Measurements from ENCODE around the gene SMIM20.
"Not testable (repeated sequence)": the region's sequence is repeated elsewhere in the genome, so short reads cannot be mapped to it uniquely, and the experiment has no call there.

SMIM20 gene

DNA sequence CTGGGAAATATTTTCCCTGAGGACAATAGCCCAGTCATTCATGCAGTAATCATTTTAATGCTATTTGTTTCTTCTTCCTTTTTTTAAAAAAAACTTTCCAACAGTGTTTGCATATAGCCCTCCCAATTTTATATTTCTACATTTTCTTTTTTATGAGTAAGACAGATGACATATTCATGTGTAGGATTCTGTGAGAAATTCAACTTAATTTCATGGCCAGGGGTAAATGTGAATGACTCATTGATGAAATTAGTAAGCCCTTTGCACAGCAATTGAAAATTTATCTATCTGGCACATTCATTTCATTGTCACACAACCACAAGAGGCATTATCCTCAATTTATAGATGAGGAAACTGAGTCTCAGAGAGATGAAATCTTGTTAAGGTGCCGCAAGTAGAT is 13.7 kb upstream of the SMIM20 start:
- Mint-ChIP-seq H3K27ac (no peak overlapping the region), H3K4me3 (no peak overlapping the region), H3K36me3 (ENCODE audit: low read depth) (no peaks in the 10 kb centered on the region), H3K9me3 (no peaks in the 10 kb centered on the region), H3K27me3 (ENCODE audit: low read depth) (peaks cover 5% of the 10 kb centered on the region), H3K4me1 (peaks cover 6% of the 10 kb centered on the region)
- TF ChIP-seq, protein P1, sequence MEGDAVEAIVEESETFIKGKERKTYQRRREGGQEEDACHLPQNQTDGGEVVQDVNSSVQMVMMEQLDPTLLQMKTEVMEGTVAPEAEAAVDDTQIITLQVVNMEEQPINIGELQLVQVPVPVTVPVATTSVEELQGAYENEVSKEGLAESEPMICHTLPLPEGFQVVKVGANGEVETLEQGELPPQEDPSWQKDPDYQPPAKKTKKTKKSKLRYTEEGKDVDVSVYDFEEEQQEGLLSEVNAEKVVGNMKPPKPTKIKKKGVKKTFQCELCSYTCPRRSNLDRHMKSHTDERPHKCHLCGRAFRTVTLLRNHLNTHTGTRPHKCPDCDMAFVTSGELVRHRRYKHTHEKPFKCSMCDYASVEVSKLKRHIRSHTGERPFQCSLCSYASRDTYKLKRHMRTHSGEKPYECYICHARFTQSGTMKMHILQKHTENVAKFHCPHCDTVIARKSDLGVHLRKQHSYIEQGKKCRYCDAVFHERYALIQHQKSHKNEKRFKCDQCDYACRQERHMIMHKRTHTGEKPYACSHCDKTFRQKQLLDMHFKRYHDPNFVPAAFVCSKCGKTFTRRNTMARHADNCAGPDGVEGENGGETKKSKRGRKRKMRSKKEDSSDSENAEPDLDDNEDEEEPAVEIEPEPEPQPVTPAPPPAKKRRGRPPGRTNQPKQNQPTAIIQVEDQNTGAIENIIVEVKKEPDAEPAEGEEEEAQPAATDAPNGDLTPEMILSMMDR (IDR thresholded peaks at IDR 0.05; ENCODE audit: unreplicated experiment in 3 of 3), result no peak

DNA sequence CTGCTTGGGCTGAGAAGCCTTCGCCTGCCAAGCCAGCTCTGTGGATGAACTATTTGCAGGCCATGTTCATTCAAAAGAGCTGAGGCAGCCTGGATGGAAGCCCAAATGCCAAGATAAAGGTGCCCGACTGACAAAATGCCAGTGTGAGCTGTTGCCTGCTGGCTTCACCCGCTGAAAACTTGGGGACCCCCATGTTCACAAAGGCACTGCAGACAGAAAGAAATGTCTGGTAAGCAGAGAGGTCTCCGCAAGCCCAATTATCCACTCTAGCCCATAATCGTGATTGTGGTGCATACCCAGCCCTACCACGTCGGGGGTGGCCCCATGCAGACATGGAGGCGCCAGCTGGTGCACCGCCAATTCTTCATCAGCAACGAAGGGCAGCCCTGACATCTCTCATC is 13.0 kb upstream of the SMIM20 start:
- Mint-ChIP-seq H3K27ac (no peak overlapping the region), H3K4me1 (peaks cover 6% of the 10 kb centered on the region), H3K4me3 (no peak overlapping the region), H3K36me3 (ENCODE audit: low read depth) (no peaks in the 10 kb centered on the region), H3K9me3 (no peaks in the 10 kb centered on the region), H3K27me3 (ENCODE audit: low read depth) (peaks cover 5% of the 10 kb centered on the region)
- TF ChIP-seq, protein P1 (IDR thresholded peaks at IDR 0.05; ENCODE audit: unreplicated experiment in 3 of 3), result no peak

DNA sequence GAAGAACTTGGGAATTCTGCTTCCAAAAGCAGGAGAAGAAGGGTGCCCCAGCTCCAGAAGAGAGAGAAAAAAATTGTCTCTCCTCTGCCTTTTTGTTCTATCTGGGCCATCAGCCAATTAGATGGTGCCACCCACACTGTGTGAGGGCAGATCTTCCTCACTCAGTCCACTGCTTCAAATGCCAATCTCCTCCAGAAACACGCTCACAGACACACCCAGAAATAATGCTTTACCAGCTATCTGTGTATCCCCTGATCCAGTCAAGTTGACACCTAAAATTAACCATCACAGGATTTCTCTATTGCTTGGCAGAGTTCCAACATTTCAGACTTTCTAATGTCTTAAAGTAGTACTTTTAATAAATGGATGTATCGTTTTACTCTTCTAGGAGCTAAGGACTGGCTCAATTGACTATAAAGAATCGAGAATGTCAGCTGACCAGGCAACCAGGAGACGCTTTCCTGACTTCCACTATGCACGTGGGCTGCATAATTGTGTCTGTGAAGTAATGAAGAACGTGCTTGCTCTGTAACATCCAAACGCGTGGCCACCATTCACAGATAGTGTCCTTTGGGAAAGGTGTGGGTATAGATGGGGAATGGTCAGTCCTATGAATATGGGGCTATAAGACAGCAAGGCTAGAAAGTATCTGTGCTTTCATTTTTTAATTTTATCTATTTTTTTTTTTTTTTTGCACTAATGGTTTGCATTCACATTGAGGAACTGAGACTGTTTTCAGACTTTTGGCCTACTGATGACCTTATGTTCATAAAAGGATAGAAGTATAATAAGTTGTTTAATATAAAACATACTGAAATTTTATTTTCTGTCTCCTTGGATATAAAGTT is 9.9 kb upstream of the SMIM20 start:
- H3K27me3 Mint-ChIP-seq (ENCODE audit: low read depth), result peaks cover 10% of the 10 kb centered on the region
- TF ChIP-seq, protein P1 (IDR thresholded peaks at IDR 0.05; ENCODE audit: unreplicated experiment in 3 of 3), result no peak
- peaks cover 6% of the 10 kb centered on the region for H3K4me1 Mint-ChIP-seq
- no peak overlapping the region for H3K27ac Mint-ChIP-seq
- H3K9me3 Mint-ChIP-seq, result peaks cover 6% of the 10 kb centered on the region
- no peaks in the 10 kb centered on the region for H3K36me3 Mint-ChIP-seq (ENCODE audit: low read depth)
- no peak overlapping the region for H3K4me3 Mint-ChIP-seq

DNA sequence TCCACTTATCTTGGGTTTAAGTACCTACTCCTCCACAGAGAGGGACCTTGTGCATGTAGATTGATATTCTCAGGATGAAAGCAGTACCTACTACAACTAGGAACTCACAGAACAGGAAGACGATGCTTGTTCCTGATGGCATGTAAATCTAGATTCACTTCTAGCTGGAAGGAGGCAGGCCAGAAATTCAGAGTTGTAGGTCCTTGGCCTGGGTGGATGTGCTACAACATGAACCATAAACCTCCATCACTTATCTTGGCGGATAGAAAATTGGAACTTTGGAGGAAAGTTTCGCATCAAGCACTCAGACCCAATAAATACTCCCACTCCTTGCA is 9.3 kb upstream of the SMIM20 start:
- Mint-ChIP-seq H3K27ac (no peak overlapping the region), H3K36me3 (ENCODE audit: low read depth) (no peaks in the 10 kb centered on the region), H3K27me3 (ENCODE audit: low read depth) (peaks cover 10% of the 10 kb centered on the region), H3K4me3 (no peak overlapping the region), H3K4me1 (peaks cover 6% of the 10 kb centered on the region), H3K9me3 (peaks cover 6% of the 10 kb centered on the region)
- TF ChIP-seq, protein P1 (IDR thresholded peaks at IDR 0.05; ENCODE audit: unreplicated experiment in 3 of 3), result no peak

DNA sequence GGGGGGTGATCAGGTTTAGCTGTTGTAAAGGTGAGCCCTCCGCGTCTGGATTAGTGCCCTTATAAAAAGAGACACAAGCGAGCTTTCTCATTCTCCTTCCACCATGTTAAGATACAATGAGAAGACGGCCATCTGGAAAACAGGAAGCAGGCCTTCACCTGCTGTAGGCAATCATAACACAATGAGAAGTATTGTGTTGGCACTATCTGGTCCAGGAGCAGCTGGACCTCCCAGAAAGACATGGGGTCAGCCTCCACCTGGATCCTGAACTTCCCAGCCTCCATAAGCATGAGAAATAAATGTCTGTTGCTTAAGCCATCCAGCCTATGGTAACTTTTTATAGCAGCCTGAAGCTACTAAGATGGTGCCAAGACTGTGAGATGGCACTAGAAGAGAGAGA is 8.6 kb upstream of the SMIM20 start:
- no peak overlapping the region for H3K4me3 Mint-ChIP-seq
- H3K4me1 Mint-ChIP-seq, result peaks cover 11% of the 10 kb centered on the region
- H3K36me3 Mint-ChIP-seq (ENCODE audit: low read depth), result no peaks in the 10 kb centered on the region
- H3K9me3 Mint-ChIP-seq, result peaks cover 6% of the 10 kb centered on the region
- no peak overlapping the region for H3K27ac Mint-ChIP-seq
- TF ChIP-seq, protein P1 (IDR thresholded peaks at IDR 0.05; ENCODE audit: unreplicated experiment in 3 of 3), result no peak
- peaks cover 10% of the 10 kb centered on the region for H3K27me3 Mint-ChIP-seq (ENCODE audit: low read depth)

DNA sequence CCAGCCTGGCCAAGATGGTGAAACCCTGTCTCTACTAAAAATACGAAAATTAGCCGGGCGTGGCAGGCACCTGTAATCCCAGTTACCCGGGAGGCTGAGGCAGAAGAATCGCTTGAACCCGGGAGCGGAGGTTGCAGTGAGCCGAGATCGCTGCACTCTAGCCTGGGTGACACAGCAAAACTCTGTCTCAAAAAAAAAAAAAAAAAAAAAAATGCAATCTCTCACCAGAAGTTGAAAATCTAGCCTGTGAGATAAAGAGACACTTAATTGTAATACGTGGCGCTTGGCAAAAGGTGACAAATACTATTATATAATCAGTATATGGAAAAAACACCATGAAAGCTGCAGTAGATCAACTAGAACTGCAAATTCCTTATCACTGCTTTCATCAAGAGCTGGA is 7.9 kb upstream of the SMIM20 start:
- not testable (repeated sequence) for H3K9me3 Mint-ChIP-seq; H3K27me3 Mint-ChIP-seq (ENCODE audit: low read depth); H3K27ac Mint-ChIP-seq; H3K36me3 Mint-ChIP-seq (ENCODE audit: low read depth); H3K4me3 Mint-ChIP-seq
- peaks cover 11% of the 10 kb centered on the region for H3K4me1 Mint-ChIP-seq
